ENCODE measurements around the gene VPS13D.

Gene VPS13D

DNA sequence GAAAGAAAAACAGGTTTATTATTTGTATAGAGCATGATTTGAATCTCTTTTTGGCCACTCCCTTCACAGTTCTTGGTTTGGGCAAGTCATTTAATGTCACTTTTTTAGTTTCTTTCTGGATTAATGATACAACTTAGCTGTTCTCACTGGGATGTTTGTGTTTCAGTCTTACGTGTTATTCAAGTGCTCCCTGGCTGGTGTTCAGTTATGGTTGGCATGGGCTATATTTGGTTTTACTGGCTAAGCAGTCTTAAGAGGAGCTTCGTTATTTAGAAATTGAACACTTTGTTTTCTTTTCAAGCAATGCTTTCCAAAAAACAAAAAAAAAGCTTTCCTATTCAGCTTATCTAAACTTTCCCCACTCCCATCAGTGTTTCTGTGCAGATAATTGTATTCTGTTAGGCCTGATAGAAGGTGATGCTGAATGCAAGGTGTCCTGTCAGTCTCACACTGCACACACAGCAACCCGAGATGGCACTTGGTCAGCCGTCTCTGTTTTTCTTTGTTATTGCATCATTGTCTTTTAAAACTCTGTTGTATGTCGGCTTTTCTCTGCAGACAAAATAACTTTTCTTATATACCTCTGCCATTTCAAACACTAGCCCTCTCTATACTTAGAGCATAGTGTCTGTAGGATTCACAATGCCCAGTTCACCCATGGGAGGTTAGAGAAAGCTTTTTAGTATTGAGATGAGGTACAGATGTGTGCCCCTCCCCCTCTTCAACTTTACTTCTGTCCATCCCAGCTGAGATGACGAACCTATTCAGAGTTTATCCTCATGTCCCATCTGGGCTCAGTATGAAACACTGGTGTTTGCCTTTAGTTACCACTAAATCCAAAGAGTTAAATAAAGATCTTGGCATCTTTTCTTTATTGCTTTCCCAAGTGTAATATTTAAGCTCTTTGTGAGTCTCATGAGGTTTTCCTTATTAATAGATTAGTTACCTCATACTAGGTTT, 80.2 kb downstream of the VPS13D start:
- TF ChIP-seq NFIC (IDR thresholded peaks at IDR 0.05) (no peak), YY1 (IDR thresholded peaks at IDR 0.05; ENCODE audit: low read depth) (no peak), EGR1 (IDR thresholded peaks at IDR 0.05) (no peak), CEBPB (IDR thresholded peaks at IDR 0.05) (no peak), EP300 (IDR thresholded peaks at IDR 0.05; ENCODE audit: borderline replicate concordance) (no peak), RAD21 (IDR thresholded peaks at IDR 0.05; ENCODE audit: low read depth) (no peak), TAF1 (IDR thresholded peaks at IDR 0.05; ENCODE audit: low read depth) (no peak), ZBTB7A (IDR thresholded peaks at IDR 0.05; ENCODE audit: low read depth) (no peak), FOXM1 (IDR thresholded peaks at IDR 0.05; ENCODE audit: borderline replicate concordance, low read depth) (no peak), TCF12 (IDR thresholded peaks at IDR 0.05; ENCODE audit: low read depth) (no peak), TEAD4 (IDR thresholded peaks at IDR 0.05) (no peak), CREB1 (IDR thresholded peaks at IDR 0.05; ENCODE audit: low read depth) (no peak)
- TF ChIP-seq, protein P1, sequence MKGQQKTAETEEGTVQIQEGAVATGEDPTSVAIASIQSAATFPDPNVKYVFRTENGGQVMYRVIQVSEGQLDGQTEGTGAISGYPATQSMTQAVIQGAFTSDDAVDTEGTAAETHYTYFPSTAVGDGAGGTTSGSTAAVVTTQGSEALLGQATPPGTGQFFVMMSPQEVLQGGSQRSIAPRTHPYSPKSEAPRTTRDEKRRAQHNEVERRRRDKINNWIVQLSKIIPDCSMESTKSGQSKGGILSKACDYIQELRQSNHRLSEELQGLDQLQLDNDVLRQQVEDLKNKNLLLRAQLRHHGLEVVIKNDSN (IDR thresholded peaks at IDR 0.05): no peak
- TF ChIP-seq, protein P2, sequence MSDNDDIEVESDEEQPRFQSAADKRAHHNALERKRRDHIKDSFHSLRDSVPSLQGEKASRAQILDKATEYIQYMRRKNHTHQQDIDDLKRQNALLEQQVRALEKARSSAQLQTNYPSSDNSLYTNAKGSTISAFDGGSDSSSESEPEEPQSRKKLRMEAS (IDR thresholded peaks at IDR 0.05): no peak
- TF ChIP-seq, protein P3, sequence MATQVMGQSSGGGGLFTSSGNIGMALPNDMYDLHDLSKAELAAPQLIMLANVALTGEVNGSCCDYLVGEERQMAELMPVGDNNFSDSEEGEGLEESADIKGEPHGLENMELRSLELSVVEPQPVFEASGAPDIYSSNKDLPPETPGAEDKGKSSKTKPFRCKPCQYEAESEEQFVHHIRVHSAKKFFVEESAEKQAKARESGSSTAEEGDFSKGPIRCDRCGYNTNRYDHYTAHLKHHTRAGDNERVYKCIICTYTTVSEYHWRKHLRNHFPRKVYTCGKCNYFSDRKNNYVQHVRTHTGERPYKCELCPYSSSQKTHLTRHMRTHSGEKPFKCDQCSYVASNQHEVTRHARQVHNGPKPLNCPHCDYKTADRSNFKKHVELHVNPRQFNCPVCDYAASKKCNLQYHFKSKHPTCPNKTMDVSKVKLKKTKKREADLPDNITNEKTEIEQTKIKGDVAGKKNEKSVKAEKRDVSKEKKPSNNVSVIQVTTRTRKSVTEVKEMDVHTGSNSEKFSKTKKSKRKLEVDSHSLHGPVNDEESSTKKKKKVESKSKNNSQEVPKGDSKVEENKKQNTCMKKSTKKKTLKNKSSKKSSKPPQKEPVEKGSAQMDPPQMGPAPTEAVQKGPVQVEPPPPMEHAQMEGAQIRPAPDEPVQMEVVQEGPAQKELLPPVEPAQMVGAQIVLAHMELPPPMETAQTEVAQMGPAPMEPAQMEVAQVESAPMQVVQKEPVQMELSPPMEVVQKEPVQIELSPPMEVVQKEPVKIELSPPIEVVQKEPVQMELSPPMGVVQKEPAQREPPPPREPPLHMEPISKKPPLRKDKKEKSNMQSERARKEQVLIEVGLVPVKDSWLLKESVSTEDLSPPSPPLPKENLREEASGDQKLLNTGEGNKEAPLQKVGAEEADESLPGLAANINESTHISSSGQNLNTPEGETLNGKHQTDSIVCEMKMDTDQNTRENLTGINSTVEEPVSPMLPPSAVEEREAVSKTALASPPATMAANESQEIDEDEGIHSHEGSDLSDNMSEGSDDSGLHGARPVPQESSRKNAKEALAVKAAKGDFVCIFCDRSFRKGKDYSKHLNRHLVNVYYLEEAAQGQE (IDR thresholded peaks at IDR 0.05; ENCODE audit: low read depth): no peak

DNA sequence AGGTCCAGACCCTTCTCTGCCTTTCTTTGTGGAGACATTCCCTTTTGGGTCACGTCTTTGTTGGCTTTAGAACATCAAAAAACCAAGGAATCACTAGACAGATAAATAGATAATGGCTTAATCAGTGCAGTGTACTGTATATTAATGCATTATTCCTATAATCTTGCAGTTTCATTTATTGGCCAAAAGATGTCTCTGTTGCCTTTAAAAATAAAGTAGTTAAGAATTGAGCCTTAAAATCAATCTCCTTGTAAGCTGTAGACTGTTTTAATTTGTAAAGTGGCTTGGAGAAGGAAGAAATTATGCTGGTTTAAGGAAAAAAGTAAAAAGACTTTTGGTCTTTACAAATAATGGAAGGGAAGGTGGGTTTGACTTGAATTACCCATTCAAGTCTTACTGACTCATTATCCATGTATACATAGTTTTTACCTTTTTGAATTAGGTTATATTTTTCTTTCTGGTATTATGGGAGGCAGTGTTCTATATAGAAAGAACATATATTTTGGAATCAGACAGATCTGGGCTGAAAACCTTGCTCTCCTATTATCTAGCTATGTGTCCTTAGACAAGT, 84.6 kb downstream of the VPS13D start:
- TF ChIP-seq RAD21 (IDR thresholded peaks at IDR 0.05; ENCODE audit: low read depth) (peak; percentile 54), CREB1 (IDR thresholded peaks at IDR 0.05; ENCODE audit: low read depth) (no peak), ZBTB7A (IDR thresholded peaks at IDR 0.05; ENCODE audit: low read depth) (no peak), TCF12 (IDR thresholded peaks at IDR 0.05; ENCODE audit: low read depth) (no peak)

DNA sequence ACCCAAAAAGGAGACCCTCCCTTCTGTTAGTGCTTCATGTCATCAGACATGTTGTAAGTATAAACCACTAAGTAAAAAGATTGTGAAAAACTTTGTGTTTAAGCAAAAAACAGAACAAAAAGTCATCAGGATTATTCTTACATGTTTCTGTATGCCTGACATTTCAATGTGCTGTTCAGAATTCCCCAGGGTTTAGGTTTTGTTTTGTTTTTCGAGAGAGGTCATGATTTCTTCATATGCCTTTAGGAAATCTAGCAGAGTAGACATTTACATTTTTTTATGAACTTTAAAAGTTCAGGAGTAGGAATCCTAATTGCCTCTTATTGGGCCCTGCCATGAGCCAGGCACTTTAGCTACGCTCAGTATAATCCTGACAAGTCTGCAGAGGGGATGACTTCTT, 85.3 kb downstream of the VPS13D start:
- TF ChIP-seq CREB1 (IDR thresholded peaks at IDR 0.05; ENCODE audit: low read depth) (no peak), NFIC (IDR thresholded peaks at IDR 0.05) (no peak), FOXM1 (IDR thresholded peaks at IDR 0.05; ENCODE audit: borderline replicate concordance, low read depth) (no peak), RAD21 (IDR thresholded peaks at IDR 0.05; ENCODE audit: low read depth) (no peak), TAF1 (IDR thresholded peaks at IDR 0.05; ENCODE audit: low read depth) (no peak), YY1 (IDR thresholded peaks at IDR 0.05; ENCODE audit: low read depth) (no peak), EP300 (IDR thresholded peaks at IDR 0.05; ENCODE audit: borderline replicate concordance) (no peak), ZBTB7A (IDR thresholded peaks at IDR 0.05; ENCODE audit: low read depth) (no peak), CEBPB (IDR thresholded peaks at IDR 0.05) (no peak), TCF12 (IDR thresholded peaks at IDR 0.05; ENCODE audit: low read depth) (no peak)
- TF ChIP-seq, protein P3 (IDR thresholded peaks at IDR 0.05; ENCODE audit: low read depth): no peak
- TF ChIP-seq, protein P1 (IDR thresholded peaks at IDR 0.05): no peak
- TF ChIP-seq, protein P2 (IDR thresholded peaks at IDR 0.05): no peak

DNA sequence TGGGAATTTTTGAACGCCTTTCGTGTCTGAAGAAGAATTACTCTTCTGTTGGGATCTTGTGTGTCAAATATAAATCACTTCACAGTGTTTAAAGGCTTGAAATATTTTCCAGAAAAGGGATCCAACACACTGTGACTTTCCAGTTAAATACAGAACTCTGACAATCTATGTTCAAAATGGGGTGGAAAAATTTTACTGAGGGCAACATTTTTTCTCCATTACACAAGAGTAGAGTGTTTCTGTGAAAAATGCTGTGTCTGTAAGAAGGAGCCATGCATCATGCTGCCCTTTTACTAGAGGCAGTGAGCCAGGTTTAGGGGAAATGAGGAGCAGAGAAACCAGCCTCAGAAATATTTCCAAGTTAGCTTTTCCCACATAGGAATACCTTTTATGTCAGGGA, 86.5 kb downstream of the VPS13D start:
- TF ChIP-seq NFIC (IDR thresholded peaks at IDR 0.05): no peak
- no peak for TF ChIP-seq ZBTB7A (IDR thresholded peaks at IDR 0.05; ENCODE audit: low read depth)

DNA sequence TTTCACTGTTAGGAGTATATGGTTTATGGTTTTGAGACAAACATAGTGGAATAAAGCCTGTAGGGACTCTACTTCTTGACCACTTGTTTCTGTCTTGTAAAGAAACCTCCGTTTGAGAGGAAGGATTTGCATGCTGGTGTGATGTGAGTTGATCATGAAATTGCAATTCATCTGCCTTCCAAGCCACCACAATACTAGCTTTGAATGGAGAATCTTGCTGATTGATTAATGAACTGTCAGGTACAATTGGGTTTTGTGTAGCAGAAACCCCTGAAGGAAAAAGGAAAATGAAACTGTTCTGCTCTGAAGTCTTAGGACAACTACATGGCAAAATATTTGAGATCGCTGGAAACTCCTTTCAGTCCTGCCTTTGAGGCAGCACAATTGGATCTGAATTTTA, 90.7 kb downstream of the VPS13D start:
- TF ChIP-seq, protein P1 (IDR thresholded peaks at IDR 0.05): no peak
- TF ChIP-seq, protein P3 (IDR thresholded peaks at IDR 0.05; ENCODE audit: low read depth): no peak
- TF ChIP-seq, protein P2 (IDR thresholded peaks at IDR 0.05): no peak
- TF ChIP-seq YY1 (IDR thresholded peaks at IDR 0.05; ENCODE audit: low read depth) (no peak), CREB1 (IDR thresholded peaks at IDR 0.05; ENCODE audit: low read depth) (no peak), EP300 (IDR thresholded peaks at IDR 0.05; ENCODE audit: borderline replicate concordance) (no peak), TAF1 (IDR thresholded peaks at IDR 0.05; ENCODE audit: low read depth) (no peak), CEBPB (IDR thresholded peaks at IDR 0.05) (no peak), FOXM1 (IDR thresholded peaks at IDR 0.05; ENCODE audit: borderline replicate concordance, low read depth) (no peak)
